Stimulated activated CD8-positive, alpha-beta memory T cell treated with anti-CD3 and anti-CD28 coated beads, Interleukin-15, amount 100 ng/mL, for 24 hours (primary cell): ENCODE measurements around the gene TMEM123.

ENCODE experiments used
- DNase-seq: peaks from one replicate; pipeline ENCODE4 v3.0.0-alpha.2; 2020; ENCODE audit warnings: low read depth

The TMEM123 gene

DNA sequence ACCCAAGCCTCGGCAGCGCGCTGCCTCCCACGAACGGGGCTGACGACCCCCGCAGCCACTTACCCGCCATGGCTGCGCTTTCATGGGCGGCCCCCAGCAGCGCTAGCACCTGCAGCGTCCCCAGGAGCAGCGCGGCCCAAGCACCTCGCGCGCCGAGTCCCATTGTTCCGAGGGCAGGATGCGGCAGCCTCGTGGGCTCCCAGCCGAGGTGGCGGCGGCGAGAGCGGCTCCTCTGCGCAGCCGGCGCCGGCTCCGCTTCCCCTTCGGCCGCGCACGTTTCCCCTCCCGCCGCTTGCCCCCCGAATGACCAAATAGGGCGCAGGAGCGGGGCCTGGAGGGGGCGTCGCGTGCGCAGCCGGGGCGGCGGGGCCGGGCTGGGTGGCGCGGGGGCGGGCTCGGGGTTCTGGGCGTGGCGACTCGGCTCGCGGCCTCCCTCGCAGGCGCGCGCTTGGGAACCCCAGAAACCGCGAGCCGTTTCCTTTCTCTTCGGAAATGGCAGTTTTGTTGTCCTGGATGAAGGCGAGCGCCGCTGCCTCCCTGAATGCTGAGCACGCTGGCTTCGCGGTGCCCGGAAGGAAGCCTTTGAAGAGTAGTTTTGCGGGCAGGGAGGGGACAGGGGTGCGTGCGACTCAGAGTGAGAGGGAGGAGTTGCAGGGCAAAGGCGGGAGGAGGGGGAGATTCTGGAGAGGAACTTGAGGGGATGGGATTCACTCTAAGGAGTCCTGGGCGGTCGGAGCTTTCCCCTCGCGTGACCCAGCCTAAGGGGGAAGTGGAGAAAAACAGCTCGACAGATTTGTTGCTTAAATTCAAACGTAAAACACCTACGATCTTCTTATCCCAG lies at the start of gene TMEM123:
TSS of gene TMEM123 (minus strand) at position 305 of the 841 bp plus-strand sequence. CDS start at position 163, 142 bp downstream.
- DNase-seq: peak; percentile 73

DNA sequence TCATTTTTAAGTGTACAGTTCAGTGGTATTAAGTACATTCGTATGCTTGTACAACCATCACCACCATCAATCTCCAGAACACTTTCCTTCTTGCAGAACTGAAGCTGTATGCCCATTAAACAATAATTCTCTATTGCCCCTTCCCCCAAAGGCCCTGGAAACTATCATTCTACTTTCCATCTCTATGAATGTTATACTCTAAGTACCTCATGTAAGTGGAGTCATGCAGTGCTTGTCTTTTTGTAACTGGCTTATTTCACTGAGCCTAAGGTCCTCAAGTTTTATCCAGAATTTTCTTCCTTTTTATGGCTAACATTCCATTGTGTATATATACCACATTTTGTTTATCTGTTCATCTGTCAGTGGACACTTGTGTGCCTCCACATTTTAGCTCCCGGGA lies 48.3 kb upstream of the TMEM123 start:
- DNase-seq: no peak

- DNase-seq: no peak
Observed at GRCh38 chr11:102499931-102500330, 47.4 kb upstream of the TMEM123 start.

DNA sequence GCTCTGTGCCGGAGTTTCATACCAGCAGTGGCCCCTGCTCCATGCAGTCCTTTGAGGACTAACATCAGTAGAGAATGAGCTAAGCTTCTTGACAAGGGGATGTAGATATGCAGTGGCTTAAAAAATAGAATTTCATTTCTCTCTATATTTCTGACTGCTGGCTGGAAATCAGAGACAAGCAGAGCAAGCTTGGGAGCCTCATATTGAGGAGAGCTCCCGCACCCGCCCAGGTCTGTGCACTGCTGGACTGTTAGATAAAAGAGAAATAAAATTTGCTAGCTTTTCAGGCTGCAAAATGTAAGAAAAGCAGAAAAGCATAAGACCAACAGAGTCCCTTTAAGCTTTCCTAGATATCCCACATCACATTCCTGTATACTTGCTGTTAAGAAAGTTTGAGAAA lies 46.6 kb upstream of the TMEM123 start:
- DNase-seq: no peak

- no peak for DNase-seq
Observed at GRCh38 chr11:102497061-102497460, 44.5 kb upstream of the TMEM123 start.

DNA sequence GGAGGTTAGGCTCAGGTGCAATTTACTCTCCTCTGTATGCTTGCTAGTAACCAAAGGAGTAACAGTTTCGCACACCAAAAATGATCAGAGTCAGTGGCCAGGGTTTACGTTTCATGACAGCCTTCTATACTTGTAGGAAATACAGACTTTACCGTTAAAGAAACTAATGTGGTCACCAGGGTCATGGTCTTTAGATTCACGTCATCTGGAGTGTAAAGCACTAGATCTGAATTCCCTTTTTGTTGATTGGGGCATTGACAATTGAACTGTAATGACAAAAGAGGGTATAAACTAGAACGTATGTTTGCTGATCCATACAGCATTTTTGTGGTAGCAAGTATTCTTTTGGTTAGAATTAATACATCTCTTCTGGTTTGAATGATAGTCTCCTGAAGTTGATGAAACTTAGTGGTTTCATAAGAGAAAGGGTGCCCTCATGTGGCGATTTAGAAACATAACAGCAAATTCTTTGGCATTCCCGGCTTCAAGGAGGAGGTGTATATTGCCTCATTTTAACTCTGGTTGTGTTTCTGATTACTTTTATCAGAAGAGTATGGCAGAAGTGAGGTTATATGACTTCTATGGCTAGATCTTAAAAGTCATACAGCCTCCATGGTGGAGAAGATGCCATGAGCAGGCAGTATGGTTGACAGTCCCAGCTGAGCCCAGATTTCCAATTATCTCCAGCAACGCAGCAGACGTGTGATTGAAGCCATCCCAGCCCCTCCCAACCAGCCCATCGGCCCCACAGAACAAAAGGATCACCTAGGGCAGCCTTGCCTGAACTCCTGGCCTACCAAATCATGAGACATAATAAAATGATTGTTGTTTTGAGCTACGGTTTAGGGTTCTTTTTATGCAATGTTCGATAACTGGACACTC lies 42.8 kb upstream of the TMEM123 start:
- no peak for DNase-seq

GRCh38 chr11:102494216-102494615 lies 41.7 kb upstream of the TMEM123 start:
- DNase-seq: no peak

- no peak for DNase-seq
Observed at GRCh38 chr11:102493524-102493923, 41.0 kb upstream of the TMEM123 start.

DNA sequence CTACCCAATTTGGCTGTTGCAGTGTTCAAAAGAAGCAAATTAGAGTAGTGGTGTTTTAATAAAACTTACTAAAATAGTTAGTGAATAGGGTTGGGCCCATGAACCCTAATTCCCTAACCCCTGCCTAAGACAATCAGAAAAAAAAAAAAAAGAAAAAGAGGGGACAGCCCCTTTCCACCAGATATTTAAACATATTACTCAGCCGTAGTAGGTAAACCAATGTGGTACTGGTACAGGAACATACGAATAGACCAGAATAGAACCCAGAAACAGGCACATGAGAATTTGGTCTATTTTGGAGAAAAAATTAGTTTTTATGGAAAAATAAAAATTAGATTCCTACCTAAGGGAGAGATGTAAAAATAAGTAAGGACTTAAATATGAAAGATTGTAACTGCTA lies 39.4 kb upstream of the TMEM123 start:
- DNase-seq: no peak

- DNase-seq: no peak
Observed at GRCh38 chr11:102489186-102490145, 36.9 kb upstream of the TMEM123 start.

- no peak for DNase-seq
Observed at GRCh38 chr11:102488208-102488607, 35.6 kb upstream of the TMEM123 start.

GRCh38 chr11:102487214-102487613 lies 34.6 kb upstream of the TMEM123 start:
- DNase-seq: no peak

DNA sequence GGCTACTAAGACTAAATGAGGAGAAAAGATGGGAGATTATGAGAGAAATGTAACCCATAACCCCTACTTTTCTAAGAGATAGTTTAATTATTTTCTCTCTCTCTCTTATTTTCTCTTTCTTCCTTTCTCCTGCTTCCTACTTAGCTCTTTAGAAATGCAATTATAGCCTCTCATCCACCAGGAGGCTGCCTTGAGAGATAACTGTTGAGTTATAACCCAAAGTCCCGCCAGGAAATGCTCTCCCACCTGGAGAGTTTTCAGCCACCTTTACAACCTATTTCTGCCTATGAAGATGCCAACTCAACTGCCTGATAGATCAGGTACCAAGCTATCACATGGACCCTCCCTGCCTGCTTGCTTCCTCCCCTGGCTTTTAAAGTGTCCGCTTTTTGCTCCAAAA lies 34.0 kb upstream of the TMEM123 start:
- DNase-seq: no peak

GRCh38 chr11:102485095-102485722 lies 32.6 kb upstream of the TMEM123 start:
- DNase-seq: no peak

DNA sequence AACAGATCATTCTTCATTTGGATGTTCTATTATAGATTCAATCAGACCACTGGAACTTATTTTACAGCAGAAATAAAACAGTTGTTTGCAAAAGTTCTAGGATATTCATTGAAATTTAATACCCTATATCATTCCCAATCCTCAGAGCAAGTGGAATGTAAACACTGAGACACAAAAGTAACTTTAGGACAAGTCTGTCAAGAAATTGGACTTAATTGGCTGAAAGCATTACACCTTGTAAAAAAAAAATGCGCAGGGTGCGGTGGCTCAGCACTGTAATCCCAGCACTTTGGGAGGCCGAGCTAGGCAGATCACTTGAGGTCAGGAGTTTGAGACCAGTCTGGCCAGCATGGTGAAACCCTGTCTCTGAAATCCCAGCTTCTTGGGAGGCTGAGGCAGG lies 29.9 kb upstream of the TMEM123 start:
- DNase-seq: no peak

DNA sequence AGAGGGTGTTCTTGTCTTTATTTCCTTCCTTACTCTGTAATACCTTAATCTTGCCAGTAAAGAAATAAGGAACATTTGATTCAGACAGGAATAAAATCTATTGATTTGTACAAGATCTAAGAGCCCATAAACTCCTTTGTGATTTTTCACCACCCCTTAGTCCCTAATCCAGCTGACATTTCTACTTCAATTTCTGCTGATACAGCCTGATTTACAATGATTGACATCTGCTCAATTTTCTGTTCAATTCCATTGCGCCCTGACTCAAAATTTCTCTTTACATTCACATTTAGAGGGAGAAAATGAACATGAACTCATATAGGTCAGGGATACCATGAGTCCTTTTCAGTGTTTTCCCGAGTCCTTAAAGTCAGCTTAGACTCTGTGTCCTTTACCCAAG lies 27.2 kb upstream of the TMEM123 start:
- no peak for DNase-seq

- no peak for DNase-seq
Observed at GRCh38 chr11:102478673-102479299, 26.2 kb upstream of the TMEM123 start.

- no peak for DNase-seq
Observed at GRCh38 chr11:102476812-102477211, 24.2 kb upstream of the TMEM123 start.

GRCh38 chr11:102476069-102476468 lies 23.5 kb upstream of the TMEM123 start:
- no peak for DNase-seq

DNA sequence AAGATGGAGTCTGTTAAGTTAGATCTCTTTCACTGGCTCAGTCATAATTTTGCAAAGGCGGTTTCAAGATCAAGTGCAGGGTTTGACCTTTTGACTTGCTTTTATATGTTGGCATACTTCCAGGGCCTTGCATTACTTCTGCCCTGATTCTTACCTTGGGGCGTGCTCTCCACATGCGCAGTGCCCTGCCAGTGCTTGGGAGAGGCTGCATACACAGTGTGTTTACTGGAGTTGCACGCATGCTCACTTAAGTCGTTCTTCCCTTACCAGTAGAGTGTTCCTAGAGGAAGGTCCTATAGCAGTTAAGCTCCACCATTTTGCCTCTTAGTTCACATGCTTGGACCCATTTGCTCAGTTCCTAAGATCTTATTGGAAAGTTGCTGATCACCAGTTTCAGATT lies 21.0 kb upstream of the TMEM123 start:
- DNase-seq: no peak

DNA sequence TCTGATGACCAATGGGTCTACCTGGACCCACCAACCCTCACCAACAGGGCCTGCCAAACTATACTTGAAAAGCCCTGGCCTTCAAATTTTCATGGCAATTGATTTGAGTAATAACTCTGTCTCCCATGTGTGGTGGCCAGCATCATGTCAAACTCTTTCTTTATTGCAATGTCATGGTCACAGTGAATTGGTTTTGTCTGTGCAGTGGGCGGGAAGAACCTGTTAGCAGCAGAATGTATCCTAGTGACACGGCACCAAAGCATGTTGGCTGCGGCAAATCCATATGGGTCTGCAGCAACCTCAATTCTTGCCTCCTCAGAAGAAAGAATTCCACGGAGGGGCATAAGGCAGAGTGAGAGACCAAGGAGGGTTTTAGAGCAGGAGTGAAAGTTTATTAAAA lies 19.6 kb upstream of the TMEM123 start:
- DNase-seq: no peak
